SU-DHL-6 (cell line): ENCODE results near the gene NCOR2.

Source experiments
- H2AFZ ChIP-seq: fragments of 200-600 bp; sonication (generic); 2 replicates; pipeline ENCODE4 v1.6.1; 2014; ENCODE audit warnings: low read depth, mild to moderate bottlenecking, moderate library complexity, mixed read lengths, antibody characterized with exemption, low read length; ENCODE audit not compliant: severe bottlenecking
- H3F3A ChIP-seq: fragments of 200-600 bp; shearing (Covaris generic); 2 replicates; pipeline ENCODE4 v1.6.0; 2016; ENCODE audit warnings: antibody characterized with exemption, mild to moderate bottlenecking; ENCODE audit not compliant: insufficient read depth
- H3K27ac ChIP-seq: fragments of 200-600 bp; sonication (generic); 2 replicates; pipeline ENCODE4 v1.5.1; 2016; ENCODE audit warnings: low read depth, mild to moderate bottlenecking, low read length, moderate library complexity, mixed read lengths
- H3K27me3 ChIP-seq: fragments of 200-600 bp; sonication (generic), shearing (Covaris generic); 2 replicates; pipeline ENCODE4 v1.6.0; 2014; ENCODE audit warnings: mild to moderate bottlenecking, low read length
- H3K36me3 ChIP-seq: fragments of 200-600 bp; sonication (generic); 2 replicates; pipeline ENCODE4 v1.6.1; 2014; ENCODE audit warnings: mild to moderate bottlenecking, low read length, mixed read lengths
- H3K4me2 ChIP-seq: fragments of 300-600, 200-600 bp; shearing (Covaris generic), sonication (generic); 2 replicates; pipeline ENCODE4 v1.6.0; 2014; ENCODE audit warnings: low read length, low read depth, mild to moderate bottlenecking; ENCODE audit not compliant: poor library complexity, severe bottlenecking
- H3K4me3 ChIP-seq: fragments of 200-600 bp; sonication (generic); 2 replicates; pipeline ENCODE4 v1.5.1; 2014; ENCODE audit warnings: antibody characterized with exemption, low read length, mild to moderate bottlenecking, mixed read lengths; ENCODE audit not compliant: insufficient read depth, poor library complexity, severe bottlenecking
- H3K79me2 ChIP-seq: fragments of 200-600 bp; sonication (generic); 2 replicates; pipeline ENCODE4 v1.6.1; 2014; ENCODE audit warnings: mild to moderate bottlenecking, low read length, moderate library complexity; ENCODE audit not compliant: insufficient read depth
- H3K9ac ChIP-seq: fragments of 200-600 bp; sonication (generic); 2 replicates; pipeline ENCODE4 v1.7.0; 2014; ENCODE audit warnings: mild to moderate bottlenecking, low read length
- H3K9me2 ChIP-seq: fragments of 200-600 bp; sonication (generic); replicated peaks from 2 replicates; pipeline ENCODE4 v1.6.1; 2014; ENCODE audit warnings: low read length; ENCODE audit not compliant: insufficient read depth
- H3K9me3 ChIP-seq: fragments of 200-600 bp; sonication (generic); 2 replicates; pipeline ENCODE4 v1.6.1; 2014; ENCODE audit warnings: low read length, mixed read lengths; ENCODE audit not compliant: insufficient read depth
- H4K20me1 ChIP-seq: fragments of 200-600 bp; sonication (generic); 2 replicates; pipeline ENCODE4 v1.6.1; 2014; ENCODE audit warnings: low read depth, mild to moderate bottlenecking, antibody characterized with exemption, low read length, moderate library complexity, mixed read lengths
- EZH2phosphoT487 ChIP-seq: fragments of 200-600 bp; sonication (generic), shearing (Covaris generic); conservative IDR thresholded peaks from 2 replicates; pipeline ENCODE4 v1.6.1; 2018; ENCODE audit warnings: mild to moderate bottlenecking, antibody characterized with exemption, low read length, moderate library complexity, mixed read lengths
- TF ChIP-seq, protein P1 (sequence below): fragments of 200-600 bp; sonication (generic); IDR thresholded peaks from one replicate; pipeline ENCODE4 v1.5.1; 2017; ENCODE audit warnings: antibody characterized with exemption, mild to moderate bottlenecking, low read length, moderate library complexity; ENCODE audit not compliant: insufficient read depth, poor library complexity, severe bottlenecking

Gene NCOR2

DNA sequence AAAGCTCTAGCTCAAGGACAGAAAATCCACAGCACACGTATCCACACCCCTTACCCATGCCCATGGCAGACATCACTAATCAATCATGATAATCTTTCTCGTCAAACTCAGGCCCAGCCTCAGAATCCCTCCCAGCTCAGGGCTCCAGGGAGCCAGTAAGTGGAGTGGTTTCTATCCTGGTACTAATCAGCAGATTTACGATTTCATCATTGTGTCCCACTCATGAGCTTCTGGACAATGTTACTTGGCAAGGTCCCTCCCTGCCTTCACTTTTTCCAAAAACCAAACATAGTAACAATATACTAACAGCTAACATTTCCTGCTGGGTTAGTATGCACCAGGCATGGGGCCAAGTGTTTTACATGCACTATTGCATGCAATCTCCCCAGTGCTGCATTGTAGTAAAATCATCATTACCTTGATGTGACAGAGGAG lies 45.8 kb upstream of the NCOR2 start:
- Histone ChIP-seq H3K9me3 (no peaks in the 10 kb centered on the region), H3K9ac (no peak overlapping the region), H3F3A (peaks cover 3% of the 10 kb centered on the region; the same call in 1 of the 2 replicates), H3K36me3 (no peaks in the 10 kb centered on the region), H3K4me2 (no peak overlapping the region), H3K27me3 (no peaks in the 10 kb centered on the region), H3K9me2 (no peaks in the 10 kb centered on the region), H3K4me3 (no peak overlapping the region), H3K27ac (no peak overlapping the region), H3K79me2 (no peaks in the 10 kb centered on the region), H4K20me1 (0 out of 2 replicates have a peak, but pooled peaks cover 3% of the 10 kb centered on the region), H2AFZ (no peak overlapping the region)
- TF ChIP-seq, protein P1, sequence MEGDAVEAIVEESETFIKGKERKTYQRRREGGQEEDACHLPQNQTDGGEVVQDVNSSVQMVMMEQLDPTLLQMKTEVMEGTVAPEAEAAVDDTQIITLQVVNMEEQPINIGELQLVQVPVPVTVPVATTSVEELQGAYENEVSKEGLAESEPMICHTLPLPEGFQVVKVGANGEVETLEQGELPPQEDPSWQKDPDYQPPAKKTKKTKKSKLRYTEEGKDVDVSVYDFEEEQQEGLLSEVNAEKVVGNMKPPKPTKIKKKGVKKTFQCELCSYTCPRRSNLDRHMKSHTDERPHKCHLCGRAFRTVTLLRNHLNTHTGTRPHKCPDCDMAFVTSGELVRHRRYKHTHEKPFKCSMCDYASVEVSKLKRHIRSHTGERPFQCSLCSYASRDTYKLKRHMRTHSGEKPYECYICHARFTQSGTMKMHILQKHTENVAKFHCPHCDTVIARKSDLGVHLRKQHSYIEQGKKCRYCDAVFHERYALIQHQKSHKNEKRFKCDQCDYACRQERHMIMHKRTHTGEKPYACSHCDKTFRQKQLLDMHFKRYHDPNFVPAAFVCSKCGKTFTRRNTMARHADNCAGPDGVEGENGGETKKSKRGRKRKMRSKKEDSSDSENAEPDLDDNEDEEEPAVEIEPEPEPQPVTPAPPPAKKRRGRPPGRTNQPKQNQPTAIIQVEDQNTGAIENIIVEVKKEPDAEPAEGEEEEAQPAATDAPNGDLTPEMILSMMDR: no peak
- no peak for TF ChIP-seq EZH2phosphoT487

DNA sequence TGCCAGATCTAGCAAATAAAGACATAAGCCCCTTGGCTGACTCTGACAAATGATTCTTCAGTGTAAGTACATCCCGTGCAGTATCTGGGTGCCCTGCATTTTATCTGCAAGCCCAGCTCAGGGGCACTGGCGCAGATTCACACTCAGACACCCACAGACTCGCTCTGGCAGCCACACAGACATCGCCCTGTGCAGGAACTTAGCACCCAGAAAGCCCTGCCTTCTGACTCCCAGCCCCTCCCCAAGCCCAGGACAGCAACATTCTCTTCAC lies 44.9 kb upstream of the NCOR2 start:
- Histone ChIP-seq H3K79me2 (no peaks in the 10 kb centered on the region), H3K27ac (no peak overlapping the region), H3K9ac (no peak overlapping the region), H3K9me3 (no peaks in the 10 kb centered on the region), H3K27me3 (no peaks in the 10 kb centered on the region), H3K9me2 (no peaks in the 10 kb centered on the region), H3K4me3 (no peak overlapping the region), H3K36me3 (no peaks in the 10 kb centered on the region), H3K4me2 (no peak overlapping the region), H3F3A (peaks cover 3% of the 10 kb centered on the region; the same call in 1 of the 2 replicates), H2AFZ (no peak overlapping the region), H4K20me1 (0 out of 2 replicates have a peak, but pooled peaks cover 3% of the 10 kb centered on the region)
- TF ChIP-seq, protein P1: no peak
- TF ChIP-seq EZH2phosphoT487: no peak

DNA sequence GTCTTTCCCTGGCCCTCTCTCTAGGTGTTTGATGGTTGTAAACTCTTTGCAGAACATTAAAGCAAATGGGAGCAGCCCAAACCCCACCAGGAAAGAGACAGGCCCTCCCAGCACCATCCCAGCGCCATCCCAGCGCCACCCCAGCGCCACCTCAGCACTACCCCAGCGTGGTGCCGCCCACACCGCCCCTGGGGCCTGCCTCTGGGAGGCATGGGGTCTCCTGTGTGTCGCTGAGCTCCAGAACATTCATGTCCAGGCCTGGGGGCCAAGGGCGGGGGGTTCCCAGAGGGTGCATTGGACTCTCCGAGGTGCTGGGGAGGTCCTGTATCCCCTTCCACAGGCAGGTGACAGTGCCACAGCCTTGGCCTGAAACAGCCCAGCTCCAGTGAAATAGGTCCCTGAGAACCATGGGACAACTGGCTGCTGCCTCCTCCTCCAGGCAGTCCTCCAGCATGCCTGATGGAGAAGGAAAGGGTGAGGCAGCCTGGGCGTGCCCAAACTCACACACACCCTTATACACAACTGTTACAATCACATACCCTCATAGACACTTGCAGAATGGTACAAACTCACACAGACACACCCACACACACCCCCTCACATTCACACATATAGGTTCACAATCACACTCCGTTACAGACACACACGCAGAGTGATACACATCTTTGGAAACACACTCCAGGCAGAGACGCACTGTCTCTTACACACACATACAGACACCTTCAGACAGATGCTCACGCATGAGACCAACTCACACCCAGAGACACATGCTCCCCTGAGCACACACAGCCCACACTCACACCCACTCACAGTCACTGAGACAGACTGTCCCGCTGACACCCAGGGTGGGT lies 44.4 kb upstream of the NCOR2 start:
- Histone ChIP-seq H3K9me3 (no peaks in the 10 kb centered on the region), H3F3A (peaks cover 3% of the 10 kb centered on the region; the same call in 1 of the 2 replicates), H3K27ac (no peak overlapping the region), H3K4me2 (no peak overlapping the region), H2AFZ (no peak overlapping the region), H3K9me2 (no peaks in the 10 kb centered on the region), H3K79me2 (no peaks in the 10 kb centered on the region), H3K27me3 (no peaks in the 10 kb centered on the region), H4K20me1 (0 out of 2 replicates have a peak, but pooled peaks cover 3% of the 10 kb centered on the region), H3K9ac (no peak overlapping the region), H3K4me3 (no peak overlapping the region), H3K36me3 (no peaks in the 10 kb centered on the region)
- TF ChIP-seq, protein P1: no peak
- no peak for TF ChIP-seq EZH2phosphoT487
